GM04504 (cell line): ENCODE data around the gene TSC1.

Source experiments
- DNase-seq: peaks from one replicate; pipeline ENCODE4 v3.0.0-alpha.2; 2012; ENCODE audit warnings: low read depth

The TSC1 gene

DNA sequence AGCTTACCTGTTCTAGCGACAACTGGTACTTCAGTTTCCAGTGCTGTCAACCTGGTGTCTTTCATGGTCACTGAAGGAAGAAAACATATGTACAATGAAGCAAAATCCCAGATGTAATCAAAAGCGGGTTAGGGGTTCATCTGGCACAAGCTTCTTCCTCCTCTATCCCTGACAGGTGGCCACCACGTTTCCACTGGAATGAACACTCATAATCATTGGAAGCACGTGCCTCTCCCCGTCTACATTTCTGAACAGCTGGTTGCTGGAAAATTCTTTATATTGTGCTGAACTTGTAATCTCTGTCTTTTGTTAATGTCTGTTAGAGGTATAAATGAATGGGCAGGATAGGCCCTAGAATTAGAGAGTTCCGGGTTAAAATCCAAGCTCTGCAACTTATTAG, 9.4 kb downstream of the TSC1 start:
- DNase-seq, result no peak

DNA sequence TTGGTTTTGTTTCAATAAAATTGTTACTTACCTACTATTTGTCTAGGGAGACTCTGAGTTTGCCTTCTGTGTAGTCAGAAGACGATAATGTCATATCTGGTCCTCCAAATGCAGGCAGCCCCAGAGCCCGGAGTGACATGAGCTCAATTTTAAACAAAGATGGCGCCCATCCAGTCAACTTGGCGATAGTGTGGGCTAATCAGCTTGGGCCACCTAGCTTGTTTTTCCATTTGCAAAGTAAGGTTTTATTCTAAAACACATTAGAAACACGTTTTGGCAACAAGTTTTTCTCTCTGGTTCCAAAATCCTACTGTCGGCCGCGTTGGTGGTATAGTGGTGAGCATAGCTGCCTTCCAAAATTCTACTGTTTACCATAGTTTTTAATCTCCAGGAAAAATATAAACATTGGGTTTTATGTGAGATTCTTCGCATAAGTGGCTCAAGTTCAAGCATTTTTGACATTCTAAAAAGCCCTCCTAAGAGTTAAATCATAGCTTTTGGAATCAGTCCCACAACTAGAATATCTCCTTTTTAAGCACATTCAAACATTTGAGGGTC, 13.2 kb downstream of the TSC1 start:
- no peak for DNase-seq

DNA sequence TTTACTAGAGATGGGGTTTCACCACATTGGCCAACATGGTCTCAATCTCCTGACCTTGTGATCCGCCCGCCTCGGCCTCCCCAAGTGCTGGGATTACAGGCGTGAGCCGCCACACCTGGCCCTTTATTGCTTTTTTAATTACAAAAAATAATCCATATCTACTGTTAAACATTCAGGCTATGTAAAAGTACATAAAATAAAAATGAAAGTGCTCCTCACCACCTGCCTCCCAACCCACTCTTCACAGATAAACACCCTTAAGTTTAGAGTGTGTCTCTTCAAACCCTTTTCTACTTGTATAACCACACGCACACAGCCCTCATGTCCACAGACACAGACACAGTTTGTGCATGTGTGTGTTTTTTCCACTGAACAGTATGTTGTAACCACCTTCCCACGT, 16.7 kb downstream of the TSC1 start:
- DNase-seq, result no peak

DNA sequence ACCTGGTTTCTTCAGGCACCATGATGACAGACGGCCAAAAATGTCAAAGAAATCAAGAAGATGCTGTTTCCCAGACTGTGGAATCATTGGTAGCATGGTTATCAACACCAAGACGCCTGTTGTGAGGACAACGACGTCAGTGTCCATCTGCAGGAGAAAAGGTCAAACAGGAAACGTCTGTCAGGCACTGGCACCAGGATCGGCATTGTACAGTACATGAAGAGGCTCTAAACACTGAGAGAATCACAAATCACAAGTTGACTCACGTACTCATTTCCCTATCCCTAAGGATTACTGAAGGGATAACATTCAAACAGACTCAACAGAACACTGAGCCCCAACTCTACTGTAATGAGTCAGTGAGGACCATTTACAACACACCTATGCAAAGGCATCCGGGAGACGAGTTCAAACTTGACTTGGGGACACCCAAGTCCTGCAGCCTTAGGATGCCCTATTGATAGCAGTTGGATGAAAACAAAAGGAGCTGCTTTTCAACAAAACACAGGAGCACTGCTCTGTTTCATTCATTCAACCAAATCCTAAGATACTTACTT, 21.0 kb downstream of the TSC1 start:
- DNase-seq, result no peak

DNA sequence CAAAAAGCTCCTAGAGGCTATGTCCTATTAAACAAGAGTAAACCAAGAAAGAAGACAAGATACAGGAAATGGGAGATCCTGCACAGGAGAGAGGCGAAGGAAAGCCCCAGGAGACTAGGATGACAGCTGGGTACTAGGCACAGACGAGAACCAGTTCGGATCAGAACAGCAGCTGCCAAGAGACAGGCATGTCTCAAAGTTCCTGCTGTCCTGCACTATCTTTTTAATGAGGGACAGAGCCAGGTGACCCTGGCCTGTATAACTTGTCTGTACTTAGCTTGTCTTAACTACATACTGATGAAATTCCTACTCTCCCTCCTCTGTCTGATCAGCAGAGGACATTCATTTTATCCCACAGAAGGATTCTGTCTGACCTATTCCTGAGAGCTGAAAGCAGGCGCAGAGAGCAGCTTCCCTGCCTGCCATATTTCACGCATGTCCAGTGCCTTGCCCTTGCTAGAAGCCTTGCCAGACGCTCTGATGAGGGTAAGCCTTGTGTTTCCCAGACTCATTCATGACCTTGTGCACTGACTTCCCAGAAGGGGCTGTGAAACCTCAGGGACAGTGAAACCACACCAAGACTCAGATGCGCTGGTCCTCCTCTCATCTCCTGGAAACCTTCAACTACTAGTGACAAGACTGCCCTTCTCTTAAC, 24.7 kb downstream of the TSC1 start:
- no peak for DNase-seq

DNA sequence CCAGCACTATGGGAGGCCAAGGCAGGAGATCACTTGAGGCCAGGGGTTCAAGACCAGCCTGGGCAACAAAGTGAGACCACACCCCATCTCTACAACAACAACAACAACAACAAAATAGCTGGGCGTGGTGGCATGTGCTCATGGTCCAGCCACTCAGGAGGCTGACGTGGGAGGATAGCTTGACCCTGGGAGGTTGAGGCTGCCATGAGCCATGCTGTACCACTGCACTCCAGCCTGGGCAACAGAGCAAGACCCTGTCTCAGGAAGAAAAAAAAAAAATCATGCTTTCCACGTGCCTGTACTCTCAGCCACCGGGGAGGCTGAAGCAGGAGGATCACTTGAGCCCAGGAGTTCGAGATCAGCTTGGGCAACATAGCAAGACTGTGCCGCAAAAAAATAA, 29.5 kb downstream of the TSC1 start:
- DNase-seq, result no peak

DNA sequence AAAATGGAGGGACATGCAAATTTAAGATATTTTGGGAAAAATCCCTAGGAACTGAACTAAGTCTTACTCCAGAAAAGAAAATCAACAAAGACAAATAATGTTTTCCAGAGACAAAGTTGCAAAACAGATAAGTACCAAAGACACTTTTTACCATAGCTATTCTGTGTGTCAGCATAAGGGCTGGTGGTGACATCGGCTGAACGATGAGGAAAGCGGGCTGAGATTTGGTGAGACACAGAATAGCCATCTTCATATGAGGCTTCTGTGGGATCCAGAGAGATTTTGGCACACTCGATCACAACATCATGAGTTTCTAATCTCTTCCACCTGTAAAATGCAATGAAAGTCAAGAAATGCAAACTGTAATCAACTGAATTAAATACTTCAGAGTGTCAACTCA, 32.3 kb downstream of the TSC1 start:
- no peak for DNase-seq

DNA sequence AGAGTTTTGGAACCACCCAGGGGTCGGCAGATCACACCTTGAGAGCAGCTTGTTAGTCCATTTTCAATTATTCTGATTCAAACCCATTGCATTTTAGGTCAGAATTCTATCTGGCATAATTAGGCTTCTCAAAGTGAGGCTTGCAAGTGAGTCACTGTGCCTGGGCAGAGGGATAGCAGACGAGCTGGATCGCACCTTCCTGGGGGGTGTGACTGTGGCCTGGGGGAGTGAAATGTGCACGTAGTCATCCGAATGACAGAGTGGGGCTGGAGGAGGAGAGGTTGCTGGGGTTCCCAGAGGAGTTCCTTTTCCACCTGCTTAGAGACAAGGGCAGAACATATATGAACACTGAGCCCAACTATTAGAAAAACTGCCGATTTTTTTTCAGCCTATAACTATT, 34.0 kb downstream of the TSC1 start:
- no peak for DNase-seq

DNA sequence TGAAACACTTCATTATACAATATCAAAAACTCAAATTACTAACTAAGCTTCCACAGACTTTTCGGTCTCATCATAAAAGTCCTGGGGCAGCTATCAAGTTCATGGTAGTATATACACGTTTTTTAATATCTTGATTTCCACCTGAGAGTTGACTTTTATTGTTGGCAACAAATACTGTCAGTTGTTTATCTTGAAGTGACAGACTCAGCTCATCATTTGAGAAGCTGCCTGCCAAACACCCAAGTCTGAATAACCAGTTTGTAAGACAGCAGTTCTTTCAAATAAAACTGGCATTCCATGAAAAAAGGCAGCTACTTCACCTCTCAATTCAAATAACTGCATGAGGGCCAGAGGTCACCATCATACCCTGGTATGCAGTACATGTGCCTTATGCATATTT, 35.1 kb downstream of the TSC1 start:
- no peak for DNase-seq

DNA sequence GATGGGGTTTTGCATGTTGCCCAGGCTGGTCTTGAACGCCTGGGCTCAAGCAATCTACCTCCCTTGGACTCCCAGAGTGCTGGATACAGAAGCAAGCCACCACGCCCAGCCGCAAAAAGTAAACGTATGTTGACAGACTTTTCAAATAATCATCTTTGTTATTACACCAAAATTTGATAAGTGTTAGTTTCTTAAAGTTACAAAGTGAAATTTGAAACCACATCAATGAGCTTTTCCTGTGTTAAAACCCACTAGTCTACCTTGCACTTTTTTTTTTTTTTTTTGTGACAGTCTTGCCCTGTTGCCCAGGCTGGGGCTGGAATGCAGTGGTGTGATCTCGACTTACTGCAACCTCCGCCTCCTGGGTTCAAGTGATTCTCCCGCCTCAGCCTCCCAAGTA, 35.8 kb downstream of the TSC1 start:
- no peak for DNase-seq

DNA sequence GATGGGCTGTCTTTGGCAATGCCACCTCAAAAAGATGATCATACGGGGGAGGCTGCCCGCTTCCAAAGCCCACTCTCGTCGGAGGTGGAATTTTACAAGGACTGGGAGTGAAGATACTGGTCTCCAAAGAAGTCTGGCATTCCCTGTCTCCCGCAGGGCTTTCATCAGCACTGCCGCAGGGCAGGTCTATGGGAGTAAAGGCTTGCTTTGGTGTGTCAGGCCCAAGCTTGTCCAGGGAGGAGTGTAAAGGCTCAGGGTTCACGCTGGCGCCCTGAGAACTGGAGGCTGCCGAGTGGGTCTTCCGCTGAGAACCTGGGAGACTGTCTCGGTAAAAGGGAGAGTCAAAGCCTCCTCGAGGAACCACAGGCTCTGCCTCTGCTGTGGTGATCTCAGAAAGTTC, 38.7 kb downstream of the TSC1 start:
- DNase-seq, result no peak

DNA sequence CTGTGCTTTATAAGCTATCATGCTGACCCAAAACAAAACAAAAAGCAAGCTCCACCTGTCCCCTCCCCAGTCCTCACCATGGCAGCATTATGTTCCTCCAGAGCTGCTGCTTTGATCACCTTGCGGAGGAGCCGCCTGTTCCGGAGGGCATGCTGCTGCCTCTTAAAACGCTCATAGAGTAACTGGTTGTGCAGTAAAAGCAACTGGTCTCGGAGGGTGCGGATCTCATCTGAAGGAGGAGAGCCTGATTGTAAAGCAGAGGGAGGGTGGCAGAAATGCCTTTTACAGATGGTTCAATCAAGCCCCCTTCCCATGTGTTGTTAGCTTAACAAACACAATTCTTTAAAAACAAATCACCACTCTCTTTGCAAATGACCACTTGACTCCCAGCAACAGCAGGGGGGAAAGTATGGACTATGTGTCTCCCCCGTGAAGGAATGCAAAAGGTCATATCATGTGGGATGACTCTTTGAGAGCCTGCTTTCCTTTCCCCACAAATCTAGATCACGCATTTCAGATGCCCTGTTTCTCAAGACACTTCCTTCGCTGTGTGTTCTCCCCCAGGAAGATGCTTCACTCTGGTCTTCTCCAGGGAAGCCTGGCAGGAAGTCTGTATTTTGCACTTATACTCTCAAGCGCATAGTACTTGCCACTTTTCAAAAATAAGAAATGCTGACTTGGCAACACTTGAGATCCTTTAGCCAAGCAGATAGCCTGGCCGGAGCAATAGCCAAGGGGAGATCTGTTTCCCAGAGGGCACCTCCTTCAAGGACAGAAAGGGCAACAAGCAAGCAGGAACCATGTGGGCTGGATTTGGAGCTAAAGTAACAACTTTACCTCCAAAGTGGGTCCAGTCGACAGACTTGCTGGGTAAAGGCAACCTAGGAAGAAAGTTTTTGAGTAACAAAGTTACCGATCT, 40.6 kb downstream of the TSC1 start:
- no peak for DNase-seq

DNA sequence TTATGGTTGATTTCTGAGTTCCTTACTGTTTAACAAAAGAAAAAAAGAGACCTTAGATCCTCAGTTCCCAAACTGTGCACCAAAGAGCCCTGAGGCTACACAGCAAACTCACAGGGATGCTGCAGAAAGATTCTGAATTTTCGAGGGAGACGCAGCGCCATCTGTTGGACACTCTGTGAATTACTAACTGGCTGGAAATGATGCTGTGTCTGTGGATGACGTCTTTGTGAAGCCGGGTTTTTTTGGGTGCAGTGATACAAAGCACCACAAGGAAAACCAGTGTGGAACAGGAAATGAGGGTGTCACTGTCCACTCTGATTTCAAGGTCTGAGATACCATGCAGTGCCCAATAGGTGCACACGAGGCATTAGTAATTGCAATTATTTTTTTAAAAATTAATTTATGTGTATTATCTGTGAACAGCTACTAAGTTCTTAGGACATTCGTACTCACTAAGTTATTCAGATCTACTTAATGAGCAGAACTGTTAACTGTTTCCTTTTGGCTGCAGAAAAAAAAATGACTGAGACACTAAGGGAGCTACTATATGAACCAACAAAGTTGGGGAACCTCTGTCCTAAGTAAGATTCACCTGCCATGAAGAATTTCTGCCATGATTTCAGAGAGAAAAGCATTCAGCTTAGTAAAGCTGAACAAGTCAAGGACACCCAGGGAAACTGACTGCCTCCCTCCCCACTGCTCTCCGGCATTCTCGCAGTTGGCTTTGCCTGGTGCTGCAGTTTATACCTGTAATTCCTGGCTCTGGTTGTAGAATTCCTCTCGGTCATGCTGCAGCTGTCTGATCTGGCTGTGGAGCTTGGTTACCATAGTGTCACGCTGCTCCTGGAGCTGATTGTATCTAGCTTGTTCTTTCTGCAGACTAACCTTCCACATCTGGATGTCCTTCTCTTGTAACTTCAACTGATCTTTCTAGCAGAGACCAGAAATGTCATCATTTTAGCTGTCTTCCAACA, 42.3 kb downstream of the TSC1 start:
- peak; percentile 69 for DNase-seq

DNA sequence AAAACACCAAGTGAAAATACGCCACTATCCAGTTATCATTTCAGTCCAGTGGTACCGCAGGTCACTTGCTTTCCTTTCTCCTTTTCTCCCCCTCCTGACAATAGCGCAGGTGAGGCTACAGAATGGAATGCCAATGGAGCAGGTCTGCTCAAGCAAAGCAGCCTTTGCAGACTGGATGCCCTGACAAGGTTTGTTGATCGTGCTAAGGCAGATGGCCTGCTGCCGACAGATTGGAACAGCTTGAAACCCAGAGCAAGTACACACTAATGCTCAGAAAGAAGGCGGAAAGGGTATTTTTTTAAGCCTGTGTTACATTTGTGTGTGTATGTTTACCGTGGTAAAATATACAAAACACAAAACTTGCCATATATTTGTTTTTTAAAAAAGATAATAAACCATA, 46.4 kb downstream of the TSC1 start:
- DNase-seq, result no peak

DNA sequence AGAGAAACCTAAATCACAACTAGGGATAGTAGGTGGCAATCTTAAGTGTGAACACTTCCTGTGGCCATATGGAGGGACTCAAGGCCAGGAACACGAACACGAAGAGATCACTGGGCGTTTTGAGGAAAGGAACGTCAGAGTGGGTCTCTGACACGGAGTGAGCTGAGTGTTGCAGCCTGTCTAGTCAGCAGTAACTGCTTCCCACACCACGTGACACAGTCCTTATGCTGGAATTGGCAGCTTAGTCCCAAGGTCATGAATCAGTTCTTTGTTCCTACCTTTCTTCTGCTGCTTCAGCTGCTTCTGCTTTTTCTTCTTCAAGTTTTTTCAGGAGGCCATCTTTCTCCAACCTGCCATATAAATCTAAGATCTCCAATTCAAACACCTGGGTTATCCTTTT, 47.5 kb downstream of the TSC1 start:
- no peak for DNase-seq

DNA sequence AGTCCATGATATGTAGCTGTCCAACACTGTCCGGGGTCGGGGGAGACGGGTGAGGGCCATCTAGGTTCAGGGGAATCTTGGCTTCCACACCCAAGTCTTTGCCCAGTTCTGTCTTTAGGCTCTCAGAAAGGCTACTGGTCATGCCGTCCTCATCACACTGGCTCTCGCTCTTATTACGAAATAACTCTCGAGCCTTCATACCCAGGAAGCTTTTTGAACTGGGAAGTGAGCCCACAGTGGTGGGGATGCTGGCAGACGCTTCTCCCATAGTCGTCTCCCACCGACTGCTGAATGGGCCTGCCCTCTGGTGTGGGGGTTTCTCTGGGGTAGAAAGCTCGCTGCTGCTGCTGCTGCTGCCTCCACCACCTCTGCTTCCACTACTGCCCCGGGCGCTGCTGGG, 48.2 kb downstream of the TSC1 start:
- DNase-seq, result no peak

DNA sequence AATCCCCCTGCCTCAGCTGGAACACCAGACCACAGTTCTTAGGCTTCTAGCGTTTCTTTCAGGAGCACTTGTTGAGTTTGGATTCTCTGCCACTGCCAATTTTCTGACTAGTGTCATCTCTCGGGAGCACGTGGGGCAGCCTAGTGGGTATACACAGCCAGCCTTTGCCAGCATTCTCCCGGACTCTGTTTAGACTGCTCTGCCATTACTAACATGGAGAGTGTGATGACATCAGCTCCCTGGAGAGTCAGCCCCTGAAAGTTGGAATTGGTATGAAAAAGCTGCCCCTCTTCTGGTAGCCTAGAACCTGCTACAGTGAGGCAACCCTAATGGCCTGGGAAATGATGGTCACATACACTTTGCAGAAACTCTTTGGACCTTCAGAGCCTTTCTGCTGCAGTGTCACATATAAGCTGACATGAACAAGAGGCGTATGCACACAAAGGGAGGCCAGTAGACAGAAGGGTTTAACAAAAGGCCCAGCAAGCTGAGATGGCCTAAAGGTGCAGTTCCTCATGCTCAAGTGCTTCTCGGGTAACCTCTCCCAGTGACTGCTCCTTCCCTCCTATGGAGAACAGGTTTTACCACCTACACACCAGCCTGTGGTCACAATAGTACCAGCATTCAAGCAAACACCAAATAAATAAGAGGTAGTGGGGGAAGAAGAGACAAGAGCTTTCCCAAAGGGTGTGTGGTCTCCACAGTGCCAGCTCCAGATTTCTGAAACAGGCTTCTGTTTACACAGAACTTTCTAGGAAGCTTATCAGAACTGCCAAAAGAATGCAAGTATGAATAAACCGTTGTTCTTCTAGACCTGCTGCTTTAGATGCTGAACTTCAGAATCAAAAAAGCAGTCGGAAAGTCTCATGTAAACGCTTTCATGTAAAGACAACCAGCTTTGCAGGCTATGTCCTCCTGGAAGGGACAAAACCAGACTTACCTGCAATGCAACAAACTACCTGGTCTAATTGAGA, 49.3 kb downstream of the TSC1 start:
- DNase-seq, result no peak

DNA sequence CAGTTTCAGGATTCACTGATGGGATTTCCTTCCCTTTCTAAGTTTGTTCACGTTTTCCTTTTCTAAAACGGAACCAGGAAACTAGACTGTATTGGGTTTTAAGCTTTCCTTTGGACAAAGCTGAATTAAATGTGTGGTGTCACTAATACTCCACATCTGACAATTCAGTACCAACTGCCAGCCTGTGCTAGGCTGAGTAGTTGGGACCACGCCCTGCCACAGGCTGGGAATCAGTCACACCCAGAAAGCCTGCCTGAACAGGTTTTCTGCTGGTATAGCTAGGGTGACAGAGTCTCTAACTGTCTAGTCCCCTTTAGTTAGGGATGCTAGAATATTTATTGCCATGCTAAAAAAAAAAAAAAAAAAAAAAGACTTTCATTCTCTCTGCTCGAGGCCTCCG, 50.1 kb downstream of the TSC1 start:
- no peak for DNase-seq

DNA sequence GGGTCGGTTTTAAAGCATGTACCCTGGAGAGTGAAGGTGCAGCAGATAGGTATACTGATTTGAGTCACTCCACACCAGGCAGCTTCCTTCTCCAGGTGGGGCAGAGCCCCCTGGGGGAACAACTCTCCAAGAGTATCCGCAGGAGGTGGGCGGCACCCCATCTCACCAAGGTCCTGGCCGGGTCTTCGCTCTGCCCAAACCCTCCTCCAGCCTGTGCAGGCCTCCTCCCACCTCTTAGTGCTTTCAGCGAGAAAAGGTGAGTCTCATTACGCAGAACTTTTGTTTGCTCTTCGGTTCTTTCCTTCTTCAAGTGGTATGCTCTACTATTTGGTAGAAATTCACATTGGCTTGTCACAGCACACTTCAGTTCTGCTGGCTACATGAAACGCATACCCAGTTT, 52.0 kb downstream of the TSC1 start:
- DNase-seq, result no peak

DNA sequence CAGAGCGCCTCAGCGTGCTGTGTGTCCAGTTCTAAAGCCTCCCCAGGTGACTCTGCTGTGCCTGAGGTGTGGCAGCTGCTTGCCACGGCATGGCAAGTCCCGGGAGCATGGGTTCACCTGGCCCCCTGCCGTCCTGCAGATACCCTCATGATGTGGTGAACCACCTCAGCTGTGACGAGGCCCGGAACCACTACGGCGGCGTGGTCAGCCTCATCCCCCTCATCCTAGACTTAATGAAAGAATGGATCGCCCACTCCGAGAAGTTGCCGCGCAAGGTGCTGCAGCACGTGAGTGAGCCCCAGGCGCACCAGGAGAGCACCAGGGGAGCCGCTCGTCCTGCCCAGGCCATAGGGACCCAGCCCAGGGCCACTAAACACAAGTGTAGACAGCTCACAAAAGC, 56.3 kb downstream of the TSC1 start:
- no peak for DNase-seq
